Kidney (tissue), 14 donors: ENCODE results near the gene APBA1. TPM values are rescaled to one million over a fixed set of nuclear protein-coding genes. Genes with fewer than 3 reads are reported as not detected.
A peak's percentile ranks its signal among the peaks of the same experiment; 100 is the strongest.

Experiments
- DNase-seq, 5 donors: peaks; one replicate each; pipeline ENCODE4 v3.0.0-alpha.2; 2013 to 2020
- FAIRE-seq: peaks from 2 replicates; lab custom pipeline; 2012; peaks lifted over from hg19 to GRCh38; lab: Jason Lieb, UNC
- H3K27ac ChIP-seq, 2 donors: one replicate each; pipeline ENCODE4 v1.7.0; 2013; ENCODE audit warnings: low read depth in 2 of 2, low read length in 2 of 2, inconsistent platforms in 1 of 2
- H3K27me3 ChIP-seq: one replicate; pipeline ENCODE4 v1.7.1; 2013; ENCODE audit warnings: low read length, inconsistent platforms; ENCODE audit not compliant: control insufficient read depth, insufficient read depth
- H3K36me3 ChIP-seq, 3 donors: one replicate each; pipeline versions ENCODE4 v1.7.0 to v1.7.1; 2013; ENCODE audit warnings: low read length in 3 of 3, control low read depth in 1 of 3, inconsistent platforms in 1 of 3; ENCODE audit not compliant: insufficient read depth in 3 of 3, control insufficient read depth in 2 of 3
- H3K4me1 ChIP-seq, 3 donors: one replicate each; pipeline versions ENCODE4 v1.7.0 to v1.7.1; 2013; ENCODE audit warnings: low read length in 3 of 3, inconsistent platforms in 1 of 3, low read depth in 1 of 3; ENCODE audit not compliant: control insufficient read depth in 2 of 3, insufficient read depth in 2 of 3
- H3K4me3 ChIP-seq, 3 donors: one replicate each; pipeline versions ENCODE4 v1.7.0 to v1.8.1; 2013; ENCODE audit warnings: low read length in 3 of 3, control low read depth in 1 of 3, inconsistent platforms in 1 of 3
- H3K9ac ChIP-seq, 3 donors: one replicate each; pipeline versions ENCODE4 v1.7.0 to v1.7.1; 2013; ENCODE audit warnings: low read length in 3 of 3, control low read depth in 1 of 3, inconsistent platforms in 1 of 3
- H3K9me3 ChIP-seq, 3 donors: one replicate each; pipeline versions ENCODE4 v1.7.0 to v1.7.1; 2013; ENCODE audit warnings: low read length in 3 of 3, control low read depth in 1 of 3, inconsistent platforms in 1 of 3; ENCODE audit not compliant: control insufficient read depth in 2 of 3, insufficient read depth in 1 of 3
- intact Hi-C: fragments of 100-400 bp; cut with DNase I; formaldehyde crosslinking; loops from one replicate; pipeline ENCODE4 v1.11.1; 2022
- polyA plus RNA-seq: library from polyadenylated mRNA; stranded (reverse); fragments of 350-450 nt; fragmentation: Illumina TruSeq; extraction: RNeasy Lipid Tissue Mini Kit (QIAGEN cat#74804); gene quantifications from one replicate; pipeline ENCODE4 v1.2.3, GENCODE V29; 2014; ENCODE audit warnings: low read depth, low replicate concordance; ENCODE audit not compliant: insufficient read depth
- total RNA-seq: library from RNA; stranded (reverse); fragmentation: NEBNext Ultra II Directional; extraction: Animal tissue kit (Norgen Biotek cat#: 25700); gene quantifications from one replicate; pipeline ENCODE4 v1.2.1, GENCODE V29; 2021
- TF ChIP-seq, protein P1 (sequence below): IDR thresholded peaks from 3 replicates; pipeline ENCODE4 v1.5.1; 2012; ENCODE audit warnings: mild to moderate bottlenecking, moderate library complexity, borderline replicate concordance; ENCODE audit not compliant: insufficient read depth; ENCODE audit errors: extremely low read depth
- donor health status: control.
- donor health status: control.
- donor health status: control.
- donor health status: control.
- donor health status: control.
- donor health status: DM: yes; HTN: yes; CAD: no.
- donor health status: Normal renal cell carcinoma (clear cell type).

The APBA1 gene
- total and polyA plus RNA-seq, 2 donors from 2014 or later: 1.3 to 5.1 TPM

DNA sequence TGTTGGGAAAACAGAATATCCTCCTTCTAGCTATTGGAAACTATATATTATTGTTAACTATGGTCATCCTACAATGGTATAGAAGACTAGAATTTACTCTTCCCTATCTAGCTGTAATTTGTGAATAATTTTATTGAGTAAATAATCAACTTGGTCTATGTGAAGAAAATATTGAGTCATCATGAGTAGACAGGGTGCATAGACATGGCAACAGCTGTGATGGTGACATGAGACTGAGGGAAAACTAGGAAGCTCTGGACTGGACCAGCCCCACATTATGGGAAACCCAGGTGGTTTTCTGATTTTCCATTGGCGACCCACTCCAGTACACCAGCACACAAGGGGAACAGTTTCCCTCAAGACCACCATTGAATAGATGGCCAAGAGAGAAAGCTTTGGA is 95.0 kb downstream of the APBA1 start:
- DNase-seq (no peak), FAIRE-seq (no peak)
- H3K36me3 ChIP-seq: no peaks in the 10 kb centered on the region
- TF ChIP-seq, protein P1, sequence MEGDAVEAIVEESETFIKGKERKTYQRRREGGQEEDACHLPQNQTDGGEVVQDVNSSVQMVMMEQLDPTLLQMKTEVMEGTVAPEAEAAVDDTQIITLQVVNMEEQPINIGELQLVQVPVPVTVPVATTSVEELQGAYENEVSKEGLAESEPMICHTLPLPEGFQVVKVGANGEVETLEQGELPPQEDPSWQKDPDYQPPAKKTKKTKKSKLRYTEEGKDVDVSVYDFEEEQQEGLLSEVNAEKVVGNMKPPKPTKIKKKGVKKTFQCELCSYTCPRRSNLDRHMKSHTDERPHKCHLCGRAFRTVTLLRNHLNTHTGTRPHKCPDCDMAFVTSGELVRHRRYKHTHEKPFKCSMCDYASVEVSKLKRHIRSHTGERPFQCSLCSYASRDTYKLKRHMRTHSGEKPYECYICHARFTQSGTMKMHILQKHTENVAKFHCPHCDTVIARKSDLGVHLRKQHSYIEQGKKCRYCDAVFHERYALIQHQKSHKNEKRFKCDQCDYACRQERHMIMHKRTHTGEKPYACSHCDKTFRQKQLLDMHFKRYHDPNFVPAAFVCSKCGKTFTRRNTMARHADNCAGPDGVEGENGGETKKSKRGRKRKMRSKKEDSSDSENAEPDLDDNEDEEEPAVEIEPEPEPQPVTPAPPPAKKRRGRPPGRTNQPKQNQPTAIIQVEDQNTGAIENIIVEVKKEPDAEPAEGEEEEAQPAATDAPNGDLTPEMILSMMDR: no peak
- no peaks in the 10 kb centered on the region for H3K27me3 ChIP-seq
- H3K9me3 ChIP-seq: no peaks in the 10 kb centered on the region
- intact Hi-C loops: no loop called here
- no peak overlapping the region for H3K4me3 ChIP-seq
- H3K4me1 ChIP-seq: peaks cover 0 to 2% (median 0%) of the 10 kb centered on the region in 3 donors
- no peak overlapping the region for H3K27ac ChIP-seq
- H3K9ac ChIP-seq: no peak overlapping the region

DNA sequence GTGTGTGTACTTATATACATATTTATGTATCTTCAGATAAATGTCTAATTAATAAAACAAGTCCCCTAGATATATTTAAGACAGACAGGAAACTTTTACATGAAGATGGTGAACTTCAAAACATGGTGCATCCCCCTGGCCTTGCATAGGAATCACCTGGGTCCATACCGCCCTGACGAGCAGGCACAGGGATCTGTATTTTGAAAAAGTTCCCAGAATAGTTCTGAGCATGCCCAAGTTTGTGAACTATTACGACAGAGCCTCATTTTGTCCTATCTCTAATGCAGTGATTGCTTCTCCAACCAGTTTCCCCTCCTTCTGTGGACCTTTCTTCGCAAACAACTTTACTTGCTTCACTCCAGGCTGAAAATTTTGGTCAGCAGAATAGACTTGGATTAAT is 98.1 kb downstream of the APBA1 start:
- H3K4me3 ChIP-seq: no peak overlapping the region

DNA sequence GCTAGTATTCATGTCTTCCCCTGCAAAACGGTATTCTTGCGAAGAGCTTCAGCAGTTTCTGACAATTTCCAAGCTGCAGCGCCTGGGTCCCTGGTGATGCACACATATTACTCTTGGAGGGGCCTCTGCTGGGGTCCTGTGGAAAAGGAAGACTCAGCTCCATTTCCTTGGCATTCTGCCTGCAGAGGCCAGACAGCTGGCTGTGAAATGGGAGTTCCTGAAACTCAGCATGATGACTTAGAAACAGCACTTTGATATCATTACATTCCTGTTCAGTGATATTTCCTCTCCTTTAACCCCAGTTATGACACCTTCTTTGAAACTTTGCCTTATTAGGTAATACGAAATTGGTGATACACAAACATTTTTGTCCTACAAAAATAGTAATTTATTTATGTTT is 98.5 kb downstream of the APBA1 start:
- no peak for FAIRE-seq
- no peaks in the 10 kb centered on the region for H3K36me3 ChIP-seq
- DNase-seq: peak in 3 of 5 donors; percentile 24 to 77 (median 39)
- TF ChIP-seq, protein P1: no peak
- no peak overlapping the region for H3K4me3 ChIP-seq
- no peaks in the 10 kb centered on the region for H3K4me1 ChIP-seq
- no peak overlapping the region for H3K27ac ChIP-seq
- intact Hi-C loops: no loop called here
- no peak overlapping the region for H3K9ac ChIP-seq
- H3K27me3 ChIP-seq: no peaks in the 10 kb centered on the region
- no peaks in the 10 kb centered on the region for H3K9me3 ChIP-seq

More for the DNA sequence above, 98.1 kb downstream of the APBA1 start:
- Histone ChIP-seq H3K36me3 (no peaks in the 10 kb centered on the region), H3K27me3 (no peaks in the 10 kb centered on the region), H3K4me1 (no peaks in the 10 kb centered on the region), H3K9me3 (no peaks in the 10 kb centered on the region), H3K27ac (no peak overlapping the region), H3K9ac (no peak overlapping the region)
- TF ChIP-seq, protein P1: no peak
- DNase-seq: no peak
- intact Hi-C loops: no loop called here
- FAIRE-seq: no peak

DNA sequence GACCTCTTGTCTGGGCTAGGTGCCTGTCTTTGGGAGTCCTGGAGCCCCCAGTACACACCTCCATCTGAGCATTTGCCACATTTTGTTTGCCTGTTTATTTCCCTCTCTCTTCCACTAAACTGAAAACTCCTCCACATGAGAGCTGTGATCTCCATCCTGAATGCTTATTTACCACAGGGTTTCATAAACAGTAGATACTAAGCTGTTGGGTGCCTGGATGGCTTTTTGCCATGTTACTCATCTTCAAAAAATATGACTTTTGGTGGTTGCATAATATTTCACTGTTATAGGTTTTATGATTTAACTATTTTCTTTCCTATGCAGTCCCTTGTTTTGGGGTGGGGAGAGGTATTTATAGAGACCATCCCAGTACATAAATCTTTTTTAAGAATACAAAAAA is 99.6 kb downstream of the APBA1 start:
- Histone ChIP-seq H3K4me3 (no peak overlapping the region), H3K9ac (no peak overlapping the region), H3K27ac (no peak overlapping the region), H3K9me3 (no peaks in the 10 kb centered on the region), H3K4me1 (no peaks in the 10 kb centered on the region), H3K36me3 (no peaks in the 10 kb centered on the region), H3K27me3 (no peaks in the 10 kb centered on the region)
- TF ChIP-seq, protein P1: no peak
- intact Hi-C loops: no loop called here
- DNase-seq (no peak), FAIRE-seq (no peak)
